GM12878 (cell line): ENCODE data around the gene TXNIP. TPM values are rescaled to one million over a fixed set of nuclear protein-coding genes. Genes with fewer than 3 reads are reported as not detected.

Experiments used
- ATAC-seq: fragments of 200-7000 bp; cut with Tn5 transposase; 3 replicates; pipeline ENCODE4 v1.9.1; 2020; ENCODE audit warnings: mild to moderate bottlenecking, moderate library complexity
- BruUV-seq: library from RNA; stranded (reverse); fragments of 400-500 nt; replicated peaks from 2 replicates; lab custom pipeline; 2021; lab: Mats Ljungman, UMichigan
- CTCF ChIA-PET: fragments of 300-600 bp; sonication (Branson Sonifier 250); formaldehyde crosslinking; extraction: SDS; loops from one replicate; lab custom pipeline; 2021; ENCODE audit warnings: inconsistent platforms; lab: Yijun Ruan, JAX
- POLR2A ChIA-PET: fragments of 350-600 bp; formaldehyde crosslinking; extraction: SDS; loops from one replicate; lab custom pipeline; 2021; ENCODE audit warnings: inconsistent platforms; lab: Charles Lee
- RAD21 ChIA-PET: fragments of 300-600 bp; sonication (Branson Sonifier 250); formaldehyde crosslinking; loops from one replicate; lab custom pipeline; 2023; ENCODE audit warnings: antibody characterized with exemption; ENCODE audit not compliant: unreplicated experiment; lab: Charles Lee
- SMC1A ChIA-PET: fragments of 300-600 bp; sonication (Branson Sonifier 250); formaldehyde crosslinking; loops from one replicate; lab custom pipeline; 2023; ENCODE audit not compliant: unreplicated experiment, uncharacterized antibody; lab: Charles Lee
- DNase-seq: peaks from one replicate; pipeline ENCODE4 v3.0.0-alpha.2; 2011; ENCODE audit warnings: low read depth, low spot score
- FAIRE-seq: peaks from 3 replicates; lab custom pipeline; 2011; peaks lifted over from hg19 to GRCh38; lab: Jason Lieb, UNC
- H2AFZ ChIP-seq: 2 replicates; pipeline ENCODE4 v1.6.0; 2011; ENCODE audit warnings: low read depth, low read length, control low read depth; ENCODE audit not compliant: control insufficient read depth
- H3K27ac ChIP-seq: 2 replicates; pipeline ENCODE4 v1.5.1; 2011; ENCODE audit warnings: control low read depth; ENCODE audit not compliant: control insufficient read depth, insufficient read depth
- H3K27me3 ChIP-seq, 2 experiments: replicated peaks in 1 of 2; 2 replicates each; pipeline versions ENCODE4 v1.6.0 to v1.6.1; 2011; ENCODE audit warnings: low read length in 1 of 2; ENCODE audit not compliant: control insufficient read depth in 2 of 2, insufficient read depth in 2 of 2
- H3K36me3 ChIP-seq, 2 experiments: 2 replicates each; pipeline ENCODE4 v1.5.1; 2011; ENCODE audit warnings: low read length in 1 of 2; ENCODE audit not compliant: control insufficient read depth in 2 of 2, insufficient read depth in 2 of 2
- H3K4me1 ChIP-seq: 2 replicates; pipeline ENCODE4 v1.6.1; 2011; ENCODE audit warnings: mild to moderate bottlenecking, low read length, moderate library complexity, mixed read lengths; ENCODE audit not compliant: control insufficient read depth, insufficient read depth
- H3K4me2 ChIP-seq: 2 replicates; pipeline ENCODE4 v1.6.0; 2011; ENCODE audit warnings: control low read depth; ENCODE audit not compliant: control insufficient read depth, insufficient read depth
- H3K4me3 ChIP-seq: fragments of 200-600 bp; sonication (generic); 2 replicates; pipeline ENCODE4 v1.5.1; 2016
- H3K79me2 ChIP-seq: 2 replicates; pipeline ENCODE4 v1.6.0; 2011; ENCODE audit warnings: low read length; ENCODE audit not compliant: control insufficient read depth, insufficient read depth
- H3K9ac ChIP-seq: 2 replicates; pipeline ENCODE4 v1.8.0; 2011; ENCODE audit warnings: low read length, control low read depth, mixed read lengths; ENCODE audit not compliant: control insufficient read depth, insufficient read depth
- H3K9me3 ChIP-seq: replicated peaks from 3 replicates; pipeline ENCODE4 v1.5.1; 2011; ENCODE audit warnings: mild to moderate bottlenecking, low read length; ENCODE audit not compliant: control insufficient read depth, insufficient read depth
- H4K20me1 ChIP-seq: 2 replicates; pipeline ENCODE4 v1.6.0; 2011; ENCODE audit not compliant: control insufficient read depth, insufficient read depth
- CHD1 ChIP-seq: IDR thresholded peaks from 2 replicates; pipeline ENCODE4 v1.6.1; 2012; ENCODE audit warnings: low read depth, low read length, improper control_type of control experiment
- FOS ChIP-seq: IDR thresholded peaks from 3 replicates; pipeline ENCODE4 v1.6.1; 2011; ENCODE audit warnings: borderline replicate concordance; ENCODE audit not compliant: insufficient read length; ENCODE audit errors: extremely low read depth
- MXI1 ChIP-seq: fragments of 150-350 bp; IDR thresholded peaks from 2 replicates; pipeline ENCODE4 v1.6.1; 2011; ENCODE audit warnings: low read depth, mild to moderate bottlenecking, inconsistent platforms, low read length, improper control_type of control experiment
- SP1 ChIP-seq: IDR thresholded peaks from one replicate; pipeline ENCODE4 v1.6.1; 2011; ENCODE audit warnings: low read depth, low read length
- YY1 ChIP-seq: IDR thresholded peaks from 2 replicates; pipeline ENCODE4 v1.6.1; 2011; ENCODE audit warnings: low read depth, mild to moderate bottlenecking, low read length
- ZNF592 ChIP-seq: fragments of 450-650 bp; IDR thresholded peaks from 2 replicates; pipeline ENCODE4 v1.6.1; 2017; ENCODE audit warnings: mild to moderate bottlenecking, moderate library complexity
- WGBS: methylation state at CpG from one replicate; pipeline ENCODE4 v1.1.6; 2016; ENCODE audit warnings: low lambda C conversion rate; ENCODE audit not compliant: insufficient replicate concordance, insufficient coverage; ENCODE audit errors: missing lambda C conversion rate; 5-methylcytosine and 5-hydroxymethylcytosine counted together
- in situ Hi-C: fragments of 300-500 bp; cut with MboI; formaldehyde crosslinking; loops from 9 replicates; pipeline ENCODE4 v1.14.3; 2018; ENCODE audit warnings: mixed read lengths
- intact Hi-C: fragments of 100-400 bp; cut with micrococcal nuclease; formaldehyde crosslinking; loops from one replicate; pipeline ENCODE4 v1.14.2; 2022; ENCODE audit not compliant: unreplicated experiment
- polyA plus RNA-seq, 11 experiments: library from polyadenylated mRNA; depleted of rRNA in 4 of 11; unstranded in 6 of 11; stranded (reverse) in 5 of 11; fragments of >200 nt; fragmentation: Nextera tagmentation in 4 of 11; fragmentation: Illumina TruSeq in 1 of 11; extraction: Ambion mirVana in 4 of 11; extraction: Trizol in 1 of 11; gene quantifications; 1 replicate in 1 of 11; 2 replicates in 10 of 11; pipeline versions ENCODE4 v1.2.1 to v1.2.3, GENCODE V29; 2011 to 2016; ENCODE audit warnings: inconsistent platforms in 2 of 11, missing spikeins in 2 of 11, low read depth in 1 of 11
- total RNA-seq, 4 experiments: library from RNA; depleted of rRNA in 3 of 4; stranded (reverse); fragments of >200 nt in 3 of 4; fragmentation: Illumina TruSeq in 1 of 4; extraction: Trizol in 1 of 4; gene quantifications; 2 replicates each; pipeline versions ENCODE4 v1.2.1 to v1.2.3, GENCODE V29; 2013 to 2021
- TF ChIP-seq, protein P1 (sequence below): IDR thresholded peaks from 2 replicates; pipeline ENCODE4 v1.6.1; 2011; ENCODE audit warnings: low read depth, low read length, improper control_type of control experiment, borderline replicate concordance

TXNIP gene
- total and polyA plus RNA-seq, 10 of the 15 experiments (the other 5 are each of a cell fraction or from before 2014, with no cell fraction given) = 48.7 to 133 (median 107) TPM

DNA sequence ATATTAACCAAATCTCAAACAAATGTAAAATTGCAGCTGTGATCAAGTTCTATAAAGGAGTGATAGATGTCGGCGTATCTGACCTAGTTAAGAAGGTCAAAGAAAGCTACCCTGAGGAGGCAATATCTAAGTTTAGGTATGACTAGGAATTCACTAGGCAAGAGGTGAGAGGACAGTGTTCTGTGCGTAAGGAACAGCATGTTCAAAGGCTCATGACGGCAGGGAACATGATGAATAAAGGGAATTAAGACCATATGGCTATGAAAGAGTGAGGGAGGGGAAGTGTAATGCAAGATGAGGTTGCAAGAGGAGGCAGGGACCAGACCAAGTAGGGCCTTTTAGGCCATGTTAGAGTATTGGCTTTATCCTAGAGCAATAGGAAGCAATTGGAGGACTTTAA is 47.2 kb downstream of the TXNIP start:
- DNase-seq = no peak
- H3K4me3 ChIP-seq = no peak overlapping the region
- no peak overlapping the region for H3K4me2 ChIP-seq
- H4K20me1 ChIP-seq = no peaks in the 10 kb centered on the region
- BruUV-seq = no TSS peak
- RAD21 ChIA-PET = no interaction called here
- peaks cover 2% of the 10 kb centered on the region; the same call in 1 of the 2 replicates for H3K79me2 ChIP-seq
- H3K36me3 ChIP-seq = peaks cover 0 to under 1% of the 10 kb centered on the region in 2 experiments; a peak in 1 of 4 replicates
- H3K27ac ChIP-seq = no peak overlapping the region
- POLR2A ChIA-PET = interaction anchor here (1.0 to 1.3 kb wide), 2 partner anchors 9 to 14 kb away, joined by 4 read pairs; partner anchors contain the start of gene LIX1L
- CTCF ChIA-PET = interaction anchor here (0.8 to 1.5 kb wide), 3 partner anchors 9 to 30 kb away, joined by 3 to 6 read pairs (median 6); no protein-coding TSS in a partner anchor
- in situ Hi-C loops = no loop called here
- no peaks in the 10 kb centered on the region for H3K4me1 ChIP-seq
- H2AFZ ChIP-seq = no peak overlapping the region
- WGBS = 94% methylated on average over 4 of the region's 4 CpGs
- H3K9ac ChIP-seq = no peak overlapping the region
- SMC1A ChIA-PET = interaction anchor here (1.0 kb wide), 1 partner anchor 15 kb away, joined by 3 read pairs; no protein-coding TSS in a partner anchor
- intact Hi-C loops = no loop called here
- no peak for FAIRE-seq
- no peak for ATAC-seq
- no peaks in the 10 kb centered on the region for H3K9me3 ChIP-seq
- no peaks in the 10 kb centered on the region for H3K27me3 ChIP-seq
- TF ChIP-seq MXI1 = no peak
- TF ChIP-seq ZNF592 = no peak
- TF ChIP-seq, protein P1, sequence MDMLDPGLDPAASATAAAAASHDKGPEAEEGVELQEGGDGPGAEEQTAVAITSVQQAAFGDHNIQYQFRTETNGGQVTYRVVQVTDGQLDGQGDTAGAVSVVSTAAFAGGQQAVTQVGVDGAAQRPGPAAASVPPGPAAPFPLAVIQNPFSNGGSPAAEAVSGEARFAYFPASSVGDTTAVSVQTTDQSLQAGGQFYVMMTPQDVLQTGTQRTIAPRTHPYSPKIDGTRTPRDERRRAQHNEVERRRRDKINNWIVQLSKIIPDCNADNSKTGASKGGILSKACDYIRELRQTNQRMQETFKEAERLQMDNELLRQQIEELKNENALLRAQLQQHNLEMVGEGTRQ = no peak
- no peak for TF ChIP-seq SP1
- no peak for TF ChIP-seq YY1
- no peak for TF ChIP-seq FOS
- no peak for TF ChIP-seq CHD1
- TF ChIP-seq, all 136 proteins: peak for 0
